Adrenal gland (tissue), 12 donors: ENCODE measurements around the gene ATXN1. TPM values are rescaled to one million over a fixed set of nuclear protein-coding genes. Genes with fewer than 3 reads are reported as not detected.

Experiments
- DNase-seq, 7 donors: peaks; one replicate each; pipeline ENCODE4 v3.0.0-alpha.2; 2019 to 2020
- H3K27ac ChIP-seq, 5 donors: fragments of 200-600 bp; sonication (generic) in 4 of 5; 1 replicate in 3 of 5; 2 replicates in 2 of 5; pipeline versions ENCODE4 v1.5.1 to v1.8.0; 2016 to 2020; ENCODE audit warnings: mild to moderate bottlenecking in 1 of 5
- H3K27me3 ChIP-seq: fragments of 200-600 bp; 2 replicates; pipeline ENCODE4 v1.8.0; 2021
- H3K36me3 ChIP-seq, 2 donors: fragments of 200-600 bp; replicated peaks in 1 of 2; 1 replicate in 1 of 2; 2 replicates in 1 of 2; pipeline versions ENCODE4 v1.5.1 to v1.8.0; 2018 to 2022
- H3K4me1 ChIP-seq, 2 donors: fragments of 200-600 bp; replicated peaks in 1 of 2; 1 replicate in 1 of 2; 2 replicates in 1 of 2; pipeline versions ENCODE4 v1.5.1 to v1.8.0; 2018 to 2021
- H3K4me3 ChIP-seq, 4 donors: fragments of 200-600 bp; sonication (generic) in 3 of 4; one replicate each; pipeline ENCODE4 v1.5.1; 2016 to 2018
- H3K9me3 ChIP-seq, 3 donors: fragments of 200-600 bp; sonication (generic) in 1 of 3; replicated peaks in 1 of 3; 1 replicate in 2 of 3; 2 replicates in 1 of 3; pipeline versions ENCODE4 v1.5.1 to v1.8.0; 2016 to 2021
- CTCF ChIP-seq, 6 experiments: fragments of 450-650 bp in 4 of 6; fragments of 200-600 bp in 2 of 6; sonication (generic) in 1 of 6; IDR thresholded peaks; 1 replicate in 5 of 6; 2 replicates in 1 of 6; pipeline versions ENCODE4 v1.5.1 to v1.8.0; 2016 to 2021; ENCODE audit warnings: antibody characterized with exemption in 6 of 6, mild to moderate bottlenecking in 2 of 6, moderate library complexity in 1 of 6
- POLR2A ChIP-seq, 2 donors: fragments of 450-650 bp; IDR thresholded peaks; one replicate each; pipeline ENCODE4 v1.6.1; 2017; ENCODE audit warnings: antibody characterized with exemption in 2 of 2, mild to moderate bottlenecking in 2 of 2, moderate library complexity in 1 of 2
- WGBS, 4 donors: extraction: QIAGEN DNeasy Blood & Tissue Kit in 2 of 4; methylation state at CpG; one replicate each; pipeline versions ENCODE4 v1.1.5 to v1.1.7; 2013 to 2017; 5-methylcytosine and 5-hydroxymethylcytosine counted together
- intact Hi-C, 2 donors: fragments of 100-400 bp; cut with DNase I; formaldehyde crosslinking; loops; one replicate each; pipeline versions ENCODE4 v1.14.1 to v1.15.0; 2022 to 2023
- polyA plus RNA-seq, 3 donors: library from polyadenylated mRNA; stranded (reverse); fragments of 200-250 nt in 2 of 3; fragments of 350-450 nt in 1 of 3; fragmentation: Illumina TruSeq in 1 of 3; extraction: RNeasy Lipid Tissue Mini Kit (QIAGEN cat#74804) in 1 of 3; gene quantifications; one replicate each; pipeline ENCODE4 v1.2.3, GENCODE V29; 2013 to 2014
- total RNA-seq, 9 donors: library from RNA; depleted of rRNA in 4 of 9; stranded (reverse); fragments of >200 nt in 4 of 9; fragments of 120-200 nt in 1 of 9; fragmentation: NEBNext Ultra II Directional in 1 of 9; extraction: Animal tissue kit (Norgen Biotek cat#: 25700) in 1 of 9; gene quantifications; one replicate each; pipeline versions ENCODE4 v1.1.0 to v1.2.4, GENCODE V29; 2013 to 2023
- donor health status: healthy with polysubstance abuse.
- donor health status: Bipolar disorder and iron deficiency.
- donor health status: DM: yes; HTN: yes; CAD: no.
- donor health status: DM: no; HTN: no; CAD: no.
- donor health status: DM: no; HTN: no; CAD: no.
- donor health status: DM: yes; HTN: yes; CAD: no.

The ATXN1 gene
- total and polyA plus RNA-seq, 12 donors = 3.4 to 51.3 (median 25.4) TPM

- Histone ChIP-seq H3K4me1 (peaks cover 5 to 9% of the 10 kb centered on the region in 2 donors), H3K4me3 (no peak overlapping the region), H3K36me3 (no peaks in the 10 kb centered on the region), H3K9me3 (no peaks in the 10 kb centered on the region), H3K27ac (peak overlapping the region in 1 of 5 donors; percentile 38), H3K27me3 (no peaks in the 10 kb centered on the region)
- WGBS, 4 donors = 85 to 90% (median 87%) methylated on average over 10 of the region's 10 CpGs
- DNase-seq = peak in 4 of 7 donors; percentile 28 to 51 (median 49)
- intact Hi-C loops = no loop called here
- TF ChIP-seq POLR2A (IDR thresholded peaks at IDR 0.05) (no peak), CTCF (IDR thresholded peaks at IDR 0.05) (no peak)
Observed at GRCh38 chr6:16639684-16640480, 121.4 kb downstream of the ATXN1 start.

GRCh38 chr6:16637635-16638034 is 123.6 kb downstream of the ATXN1 start:
- no peaks in the 10 kb centered on the region for H3K36me3 ChIP-seq
- H3K4me1 ChIP-seq = peaks cover 5 to 9% of the 10 kb centered on the region in 2 donors
- WGBS, 4 donors = 37 to 72% (median 57%) methylated on average over 5 of the region's 5 CpGs
- no peak for TF ChIP-seq CTCF (IDR thresholded peaks at IDR 0.05)
- H3K9me3 ChIP-seq = no peaks in the 10 kb centered on the region
- no peak overlapping the region for H3K4me3 ChIP-seq
- no peaks in the 10 kb centered on the region for H3K27me3 ChIP-seq
- DNase-seq = no peak
- no peak overlapping the region for H3K27ac ChIP-seq
- intact Hi-C loops = no loop called here

- 64 to 87% (median 78%) methylated on average over 13 to 14 of the region's 14 CpGs for WGBS, 4 donors
- DNase-seq = peak in 5 of 7 donors; percentile 22 to 53 (median 30)
- TF ChIP-seq CTCF (IDR thresholded peaks at IDR 0.05) (no peak), POLR2A (IDR thresholded peaks at IDR 0.05) (no peak)
- peaks cover 5 to 9% of the 10 kb centered on the region in 2 donors for H3K4me1 ChIP-seq
- H3K27me3 ChIP-seq = no peaks in the 10 kb centered on the region
- no peak overlapping the region for H3K27ac ChIP-seq
- H3K4me3 ChIP-seq = no peak overlapping the region
- no peaks in the 10 kb centered on the region for H3K9me3 ChIP-seq
- H3K36me3 ChIP-seq = no peaks in the 10 kb centered on the region
- intact Hi-C loops = no loop called here
Observed at GRCh38 chr6:16635810-16636602, 125.3 kb downstream of the ATXN1 start.

- Histone ChIP-seq H3K27me3 (no peaks in the 10 kb centered on the region), H3K27ac (no peak overlapping the region), H3K4me3 (no peak overlapping the region), H3K4me1 (peaks cover 5 to 9% of the 10 kb centered on the region in 2 donors), H3K36me3 (no peaks in the 10 kb centered on the region), H3K9me3 (no peaks in the 10 kb centered on the region)
- intact Hi-C loops = no loop called here
- TF ChIP-seq POLR2A (IDR thresholded peaks at IDR 0.05) (no peak), CTCF (IDR thresholded peaks at IDR 0.05) (no peak)
- DNase-seq = no peak
- 90 to 97% (median 94%) methylated on average over 4 of the region's 4 CpGs for WGBS, 4 donors
Observed at GRCh38 chr6:16635291-16635809, 125.9 kb downstream of the ATXN1 start.
